HFFc6 (cell line): ENCODE data around the gene THRB. TPM values are rescaled to one million over a fixed set of nuclear protein-coding genes. Genes with fewer than 3 reads are reported as not detected.

Experiments used
- DNase-seq: peaks from one replicate; pipeline ENCODE4 v3.0.0-alpha.2; 2018
- H3K27ac Mint-ChIP-seq: 2 replicates; pipeline ENCODE4 v1.8.0; 2020; ENCODE audit warnings: mild to moderate bottlenecking, mixed read lengths
- H3K27me3 Mint-ChIP-seq: 2 replicates; pipeline ENCODE4 v1.8.0; 2021; ENCODE audit warnings: mild to moderate bottlenecking, moderate library complexity, mixed read lengths; ENCODE audit not compliant: insufficient read depth
- H3K36me3 Mint-ChIP-seq: 2 replicates; pipeline ENCODE4 v1.8.0; 2021; ENCODE audit warnings: low read depth, mixed read lengths
- H3K4me1 Mint-ChIP-seq: 2 replicates; pipeline ENCODE4 v1.8.0; 2020; ENCODE audit warnings: low read depth, mixed read lengths
- H3K4me3 Mint-ChIP-seq: 2 replicates; pipeline ENCODE4 v1.8.0; 2020; ENCODE audit warnings: mild to moderate bottlenecking, moderate library complexity, mixed read lengths
- H3K9me3 Mint-ChIP-seq: 2 replicates; pipeline ENCODE4 v1.8.0; 2020; ENCODE audit warnings: mild to moderate bottlenecking, mixed read lengths
- total RNA-seq, 6 experiments: library from RNA; stranded (reverse); fragmentation: NEBNext Ultra II Directional; extraction: Animal tissue kit (Norgen Biotek cat#: 25700); gene quantifications; 2 replicates in 1 of 6; 3 replicates in 5 of 6; pipeline ENCODE4 v1.2.3, GENCODE V29; 2021
- TF ChIP-seq, protein P1 (sequence below): fragments of 200-600 bp; sonication (generic); IDR thresholded peaks from 2 replicates; pipeline ENCODE4 v1.5.0; 2021; ENCODE audit warnings: antibody characterized with exemption, mild to moderate bottlenecking

Gene THRB
- total RNA-seq, 6 experiments from 2014 or later, result not detected

DNA sequence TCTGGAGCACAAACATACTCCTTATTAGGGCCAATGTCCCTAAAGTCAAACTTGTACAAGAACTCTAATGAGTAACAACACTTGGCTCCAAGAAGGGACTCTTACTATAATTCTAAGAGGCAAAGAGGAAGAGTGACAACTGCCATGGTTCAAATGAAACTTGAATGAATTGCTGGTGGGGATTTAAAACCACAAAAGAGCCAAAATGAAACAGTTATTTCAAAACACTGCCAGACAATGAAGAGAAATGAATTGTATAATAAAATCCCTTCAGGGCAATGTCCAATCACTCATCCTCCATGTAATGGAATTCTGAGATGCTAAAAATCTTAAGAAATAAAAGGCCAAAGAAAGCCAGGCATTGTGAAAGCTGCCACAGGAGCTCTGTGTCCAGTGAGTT is 14.2 kb downstream of the THRB start:
- DNase-seq, result no peak
- no peak overlapping the region for H3K27ac Mint-ChIP-seq
- TF ChIP-seq, protein P1, sequence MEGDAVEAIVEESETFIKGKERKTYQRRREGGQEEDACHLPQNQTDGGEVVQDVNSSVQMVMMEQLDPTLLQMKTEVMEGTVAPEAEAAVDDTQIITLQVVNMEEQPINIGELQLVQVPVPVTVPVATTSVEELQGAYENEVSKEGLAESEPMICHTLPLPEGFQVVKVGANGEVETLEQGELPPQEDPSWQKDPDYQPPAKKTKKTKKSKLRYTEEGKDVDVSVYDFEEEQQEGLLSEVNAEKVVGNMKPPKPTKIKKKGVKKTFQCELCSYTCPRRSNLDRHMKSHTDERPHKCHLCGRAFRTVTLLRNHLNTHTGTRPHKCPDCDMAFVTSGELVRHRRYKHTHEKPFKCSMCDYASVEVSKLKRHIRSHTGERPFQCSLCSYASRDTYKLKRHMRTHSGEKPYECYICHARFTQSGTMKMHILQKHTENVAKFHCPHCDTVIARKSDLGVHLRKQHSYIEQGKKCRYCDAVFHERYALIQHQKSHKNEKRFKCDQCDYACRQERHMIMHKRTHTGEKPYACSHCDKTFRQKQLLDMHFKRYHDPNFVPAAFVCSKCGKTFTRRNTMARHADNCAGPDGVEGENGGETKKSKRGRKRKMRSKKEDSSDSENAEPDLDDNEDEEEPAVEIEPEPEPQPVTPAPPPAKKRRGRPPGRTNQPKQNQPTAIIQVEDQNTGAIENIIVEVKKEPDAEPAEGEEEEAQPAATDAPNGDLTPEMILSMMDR, result no peak

DNA sequence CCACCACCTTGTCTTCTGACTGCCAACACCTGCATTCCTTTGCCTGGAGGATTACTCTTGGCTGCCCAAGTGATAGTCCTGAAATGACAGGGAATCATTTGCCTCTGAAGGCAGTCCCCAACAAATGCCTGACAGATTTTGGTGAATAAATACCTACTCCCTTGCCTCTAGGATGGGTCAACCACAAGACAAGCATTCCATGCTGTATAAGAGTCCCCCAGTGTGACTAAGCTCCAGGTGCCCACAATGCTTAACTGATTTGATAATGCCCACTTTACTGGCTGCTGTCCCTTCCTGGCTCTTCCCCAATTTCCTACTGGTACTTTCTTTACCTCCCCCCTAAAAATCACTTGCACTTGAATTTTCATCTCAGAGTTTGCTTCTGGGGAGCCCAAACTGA is 14.8 kb downstream of the THRB start:
- no peaks in the 10 kb centered on the region; the same call in 1 of the 2 replicates for H3K27me3 Mint-ChIP-seq
- no peak for DNase-seq
- peaks cover 19% of the 10 kb centered on the region for H3K9me3 Mint-ChIP-seq
- no peak overlapping the region for H3K27ac Mint-ChIP-seq
- H3K36me3 Mint-ChIP-seq, result no peaks in the 10 kb centered on the region
- H3K4me1 Mint-ChIP-seq, result no peaks in the 10 kb centered on the region
- TF ChIP-seq, protein P1, result no peak
- H3K4me3 Mint-ChIP-seq, result no peak overlapping the region

More for the DNA sequence above, 14.2 kb downstream of the THRB start:
- Mint-ChIP-seq H3K9me3 (peaks cover 19% of the 10 kb centered on the region), H3K27me3 (no peaks in the 10 kb centered on the region; the same call in 1 of the 2 replicates), H3K36me3 (no peaks in the 10 kb centered on the region), H3K4me3 (no peak overlapping the region), H3K4me1 (no peaks in the 10 kb centered on the region)

DNA sequence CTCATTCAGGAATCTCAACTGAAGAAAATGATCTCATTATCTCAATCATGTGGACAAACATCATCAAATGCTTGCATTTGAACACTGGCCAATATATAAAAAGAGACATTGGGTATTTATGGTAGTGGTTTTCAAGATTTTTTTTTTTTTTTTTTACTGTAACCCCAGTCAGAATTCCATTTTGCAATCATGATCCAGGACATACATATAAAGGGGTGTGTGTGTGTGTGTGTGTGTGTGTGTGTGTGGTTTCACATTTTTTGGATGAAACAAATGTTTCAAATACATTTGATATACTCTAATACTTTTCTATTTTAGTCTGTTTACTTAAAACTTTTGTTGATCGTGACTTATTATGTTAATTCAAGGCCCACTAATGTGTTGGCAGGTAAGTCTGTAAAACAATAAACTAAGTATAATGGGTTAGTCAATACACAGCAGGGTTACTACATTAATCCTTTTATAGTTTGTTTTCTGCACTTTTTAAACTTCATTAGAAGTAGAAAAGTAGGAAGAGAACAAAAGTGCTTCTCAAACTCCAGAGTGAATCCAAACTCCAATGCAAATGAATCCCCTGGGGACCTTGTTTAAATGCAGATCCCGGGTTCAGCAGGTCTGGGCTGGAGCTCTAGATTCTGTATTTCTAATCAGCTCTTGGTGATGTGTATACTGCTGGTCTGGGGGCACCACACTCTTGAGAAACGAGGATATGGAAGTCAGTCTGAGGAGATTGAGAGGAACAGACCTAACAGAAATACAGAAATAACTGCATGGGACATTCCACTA is 17.6 kb downstream of the THRB start:
- TF ChIP-seq, protein P1, result no peak
- peaks cover 16% of the 10 kb centered on the region for H3K9me3 Mint-ChIP-seq
- no peak overlapping the region for H3K4me3 Mint-ChIP-seq
- no peaks in the 10 kb centered on the region; the same call in 1 of the 2 replicates for H3K27me3 Mint-ChIP-seq
- no peak for DNase-seq
- no peaks in the 10 kb centered on the region for H3K36me3 Mint-ChIP-seq
- no peaks in the 10 kb centered on the region for H3K4me1 Mint-ChIP-seq
- no peak overlapping the region for H3K27ac Mint-ChIP-seq

DNA sequence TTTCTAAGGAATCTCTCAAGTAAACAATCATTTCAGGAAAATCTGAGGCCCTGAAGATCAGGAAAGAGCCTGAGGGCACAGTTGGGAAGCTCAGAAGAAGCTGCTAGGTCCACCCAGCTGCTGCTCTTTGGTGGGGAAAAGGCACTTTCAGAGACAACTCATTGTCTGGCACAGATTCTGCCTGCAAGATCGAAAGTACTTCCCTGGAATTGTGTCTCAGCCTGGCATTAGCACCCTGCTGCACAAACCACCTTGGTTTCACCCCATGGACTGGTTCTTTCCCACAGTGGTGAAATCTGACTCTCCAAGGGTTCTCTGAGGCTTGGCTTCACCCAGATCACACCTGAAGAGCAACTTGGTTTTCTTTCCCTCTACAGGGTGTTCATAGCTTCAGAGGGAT is 18.7 kb downstream of the THRB start:
- Mint-ChIP-seq H3K4me3 (no peak overlapping the region), H3K4me1 (no peaks in the 10 kb centered on the region), H3K9me3 (peaks cover 19% of the 10 kb centered on the region), H3K27ac (no peak overlapping the region), H3K36me3 (no peaks in the 10 kb centered on the region), H3K27me3 (peaks cover 1% of the 10 kb centered on the region; the same call in 1 of the 2 replicates)
- DNase-seq, result no peak
- TF ChIP-seq, protein P1, result no peak

DNA sequence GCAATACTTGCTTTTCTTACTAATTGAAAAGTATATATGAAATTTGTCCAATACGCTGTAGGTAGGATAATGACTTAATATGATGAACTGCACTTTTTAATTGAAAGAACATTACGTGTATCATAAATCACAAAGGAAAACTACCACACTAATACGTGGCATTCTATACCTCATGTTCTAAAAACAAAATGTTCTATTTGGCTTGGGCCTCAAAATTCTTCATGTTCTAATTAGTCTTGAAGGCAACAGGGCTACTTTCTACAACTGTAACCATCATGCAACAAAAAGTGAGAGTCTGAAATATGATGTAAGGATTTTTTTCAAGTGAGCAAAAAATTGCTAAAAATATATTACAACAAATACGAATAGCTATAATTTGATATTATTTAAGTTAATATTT is 19.8 kb downstream of the THRB start:
- H3K4me3 Mint-ChIP-seq, result no peak overlapping the region
- H3K9me3 Mint-ChIP-seq, result peaks cover 14% of the 10 kb centered on the region
- TF ChIP-seq, protein P1, result no peak
- no peaks in the 10 kb centered on the region for H3K4me1 Mint-ChIP-seq
- H3K27me3 Mint-ChIP-seq, result peaks cover 1% of the 10 kb centered on the region; the same call in 1 of the 2 replicates
- no peak overlapping the region for H3K27ac Mint-ChIP-seq
- no peaks in the 10 kb centered on the region for H3K36me3 Mint-ChIP-seq
- no peak for DNase-seq
